SKM-1 (cell line): ENCODE data around the gene COL6A1.

ENCODE experiments used
- DNase-seq: peaks from one replicate; lab custom pipeline; 2025; ENCODE audit not compliant: unreplicated experiment; lab: John Stamatoyannopoulos, UW

The COL6A1 gene

GRCh38 chr21:46023555-46023954 is 42.0 kb downstream of the COL6A1 start:
- no peak for DNase-seq

- no peak for DNase-seq
These were observed 42.6 kb downstream of the COL6A1 start for GRCh38 chr21:46024141-46024540.

- DNase-seq = no peak
These were observed 43.7 kb downstream of the COL6A1 start for GRCh38 chr21:46025113-46025770.

- no peak for DNase-seq
These were observed 46.4 kb downstream of the COL6A1 start for GRCh38 chr21:46027851-46028493.

- no peak for DNase-seq
These were observed 47.1 kb downstream of the COL6A1 start for GRCh38 chr21:46028573-46029091.

- DNase-seq = no peak
These were observed 47.8 kb downstream of the COL6A1 start for GRCh38 chr21:46029186-46029924.

GRCh38 chr21:46031484-46031883 is 49.9 kb downstream of the COL6A1 start:
- DNase-seq = no peak

GRCh38 chr21:46032100-46032499 is 50.5 kb downstream of the COL6A1 start:
- DNase-seq = no peak

GRCh38 chr21:46033410-46034400 is 52.1 kb downstream of the COL6A1 start:
- no peak for DNase-seq

GRCh38 chr21:46035809-46036695 is 54.5 kb downstream of the COL6A1 start:
- DNase-seq = no peak

- no peak for DNase-seq
These were observed 55.2 kb downstream of the COL6A1 start for GRCh38 chr21:46036696-46037330.

- DNase-seq = no peak
These were observed 56.1 kb downstream of the COL6A1 start for GRCh38 chr21:46037331-46038325.

GRCh38 chr21:46038341-46038829 is 56.8 kb downstream of the COL6A1 start:
- DNase-seq = no peak

- no peak for DNase-seq
These were observed 57.4 kb downstream of the COL6A1 start for GRCh38 chr21:46038871-46039397.

- DNase-seq = no peak
These were observed 58.5 kb downstream of the COL6A1 start for GRCh38 chr21:46039891-46040660.

- DNase-seq = no peak
These were observed 59.1 kb downstream of the COL6A1 start for GRCh38 chr21:46040707-46041106.

GRCh38 chr21:46041183-46041582 is 59.6 kb downstream of the COL6A1 start:
- DNase-seq = no peak
